ENCODE data around the gene MAZ.
A peak's percentile ranks its signal among the peaks of the same experiment; 100 is the strongest.
"Not testable (repeated sequence)": the region's sequence is repeated elsewhere in the genome, so short reads cannot be mapped to it uniquely, and the experiment has no call there.

MAZ gene

DNA sequence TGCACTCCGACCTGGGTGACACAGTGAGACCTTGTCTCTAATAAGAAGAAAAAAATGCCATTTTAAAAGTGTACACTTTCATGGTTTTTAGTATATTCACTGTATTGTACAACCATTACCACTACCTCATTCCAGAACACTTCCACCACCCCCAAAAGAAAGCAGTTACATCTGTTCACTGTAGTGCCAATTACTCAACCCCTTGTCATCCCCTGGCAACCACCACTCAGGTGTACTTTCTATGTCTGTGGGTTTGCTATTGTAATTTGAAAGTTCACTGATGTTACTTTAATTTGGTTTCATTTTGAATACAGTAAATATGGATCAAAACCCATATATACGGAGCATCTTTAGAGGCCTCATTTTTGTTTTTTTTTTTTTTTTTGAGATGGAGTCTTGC lies 22.2 kb upstream of the MAZ start:
- DNase-seq = no peak

GRCh38 chr16:29784901-29785500 lies 21.3 kb upstream of the MAZ start:
- peak in 42 of 56 donors; percentile 1 to 69 (median 33) for DNase-seq

GRCh38 chr16:29787155-29787554 lies 19.2 kb upstream of the MAZ start:
- not testable (repeated sequence) for DNase-seq

- DNase-seq = no peak
These were observed 16.6 kb upstream of the MAZ start for GRCh38 chr16:29789775-29790182.

DNA sequence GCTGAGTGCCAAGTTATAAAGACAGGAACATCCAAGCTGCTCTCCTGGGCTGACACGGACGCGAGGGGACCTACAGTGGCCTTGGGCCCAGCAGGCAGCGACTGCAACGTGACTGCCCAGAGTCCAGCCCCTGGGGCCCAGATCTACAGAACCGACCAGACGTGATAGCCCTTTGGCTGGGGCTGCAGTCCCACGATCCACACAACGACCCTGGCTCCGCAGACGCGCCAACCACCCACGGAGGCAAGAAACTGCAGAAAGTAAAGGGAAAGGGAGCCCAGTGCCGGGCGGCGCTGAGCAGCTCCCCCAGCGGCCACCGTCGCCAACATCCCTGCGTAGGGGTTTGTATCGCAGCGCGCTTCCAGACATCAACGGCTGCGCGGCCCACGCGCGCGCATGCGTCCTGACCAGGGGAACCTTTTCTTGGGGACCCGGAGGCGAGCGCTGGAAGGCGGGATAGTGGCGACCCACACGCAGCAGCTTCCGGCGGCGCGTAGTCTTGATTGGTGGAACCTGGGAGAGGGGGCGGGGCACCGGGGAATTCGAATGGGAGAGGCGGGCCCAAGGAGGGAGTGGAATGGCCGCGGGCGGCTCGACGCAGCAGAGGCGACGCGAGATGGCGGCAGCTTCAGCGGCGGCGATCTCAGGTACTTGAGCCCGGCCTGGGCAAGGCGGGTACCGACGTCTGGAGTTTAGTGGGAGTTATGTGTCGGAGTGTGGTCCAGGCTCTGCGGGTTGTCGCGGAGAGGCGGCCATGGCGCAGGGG lies 16.0 kb upstream of the MAZ start, which contains the start of gene KIF22:
KIF22 (plus strand) TSS at position 569 of the 766 bp plus-strand sequence; CDS start at position 578, 9 bp downstream.
- peak; percentile 91 to 100 (median 98) for DNase-seq

GRCh38 chr16:29790949-29791844 lies 15.1 kb upstream of the MAZ start:
- DNase-seq = no peak

DNA sequence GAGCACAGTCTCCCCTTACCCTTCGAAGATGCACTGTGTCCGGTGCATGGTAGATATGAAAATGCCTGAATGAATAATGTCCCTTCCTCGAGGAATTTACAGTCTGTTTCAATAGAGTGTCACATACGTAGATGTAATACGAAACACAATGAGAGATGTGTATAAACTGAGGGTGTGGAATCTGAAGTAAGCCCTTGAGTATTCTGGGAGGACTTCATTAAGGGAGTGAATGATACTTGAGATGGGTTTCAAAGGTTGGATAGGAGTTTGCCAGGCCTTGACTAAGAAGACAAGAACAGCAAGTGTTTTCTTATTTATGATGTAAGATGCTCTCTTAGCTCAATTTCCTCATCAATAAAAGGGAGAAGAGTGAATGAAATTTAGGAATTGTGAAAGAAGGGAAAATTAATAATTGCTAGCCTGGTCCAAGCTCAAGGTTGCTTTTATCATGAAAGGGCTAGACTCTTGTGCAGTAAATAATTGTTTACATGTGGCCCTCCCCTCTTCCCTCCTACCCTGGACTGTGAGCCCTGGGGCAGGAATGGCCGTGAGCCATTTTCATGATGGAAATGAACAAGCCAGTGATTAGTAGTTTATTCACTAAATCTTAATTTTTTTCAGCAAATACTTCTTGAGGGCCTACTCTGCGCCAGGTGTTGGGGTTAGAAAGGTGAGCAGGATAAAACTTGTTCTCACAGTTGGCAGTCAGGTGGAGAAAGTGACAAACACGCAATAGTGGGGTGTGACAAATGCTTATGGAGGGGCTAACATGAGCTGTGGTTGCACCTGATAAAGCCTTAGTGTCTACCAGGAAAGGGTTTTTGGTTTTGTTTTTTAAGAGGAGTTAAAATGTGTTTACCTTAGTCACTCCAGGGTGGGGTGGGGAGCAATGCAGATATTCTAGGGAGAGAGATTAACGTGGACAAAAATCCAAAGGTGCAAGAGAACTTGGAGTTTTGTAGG lies 14.2 kb upstream of the MAZ start:
- no peak for DNase-seq

- not testable (repeated sequence) for DNase-seq
These were observed 13.2 kb upstream of the MAZ start for GRCh38 chr16:29793153-29793552.

DNA sequence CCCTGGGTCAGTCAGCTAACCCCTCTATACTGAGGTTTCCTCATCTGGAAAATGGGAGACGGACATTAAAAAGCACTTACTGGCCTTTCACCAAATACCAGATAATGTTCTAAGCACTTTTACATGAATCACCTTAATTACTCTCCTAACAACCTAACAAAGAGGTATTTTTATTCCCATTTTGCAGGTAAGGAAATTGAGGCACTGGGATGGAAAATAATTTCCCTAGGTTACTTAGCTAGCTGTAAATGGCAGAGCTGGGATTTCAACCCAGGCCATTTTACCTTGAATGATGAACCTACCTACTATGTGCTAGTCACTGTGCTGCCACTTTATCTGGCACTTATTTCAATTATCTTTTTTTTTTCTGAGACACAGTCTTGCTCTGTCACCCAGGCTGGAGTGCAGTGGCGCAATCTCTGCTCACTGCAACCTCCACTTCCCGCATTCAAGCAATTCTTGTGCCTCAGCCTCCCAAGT lies 12.1 kb upstream of the MAZ start:
- DNase-seq = no peak

GRCh38 chr16:29802416-29802935 lies 3.9 kb upstream of the MAZ start:
- DNase-seq = no peak

GRCh38 chr16:29804020-29804419 lies 2.3 kb upstream of the MAZ start:
- no peak for DNase-seq

GRCh38 chr16:29804455-29805231 lies 1.7 kb upstream of the MAZ start:
- peak in 18 of 56 donors; percentile 24 to 67 (median 43) for DNase-seq

DNA sequence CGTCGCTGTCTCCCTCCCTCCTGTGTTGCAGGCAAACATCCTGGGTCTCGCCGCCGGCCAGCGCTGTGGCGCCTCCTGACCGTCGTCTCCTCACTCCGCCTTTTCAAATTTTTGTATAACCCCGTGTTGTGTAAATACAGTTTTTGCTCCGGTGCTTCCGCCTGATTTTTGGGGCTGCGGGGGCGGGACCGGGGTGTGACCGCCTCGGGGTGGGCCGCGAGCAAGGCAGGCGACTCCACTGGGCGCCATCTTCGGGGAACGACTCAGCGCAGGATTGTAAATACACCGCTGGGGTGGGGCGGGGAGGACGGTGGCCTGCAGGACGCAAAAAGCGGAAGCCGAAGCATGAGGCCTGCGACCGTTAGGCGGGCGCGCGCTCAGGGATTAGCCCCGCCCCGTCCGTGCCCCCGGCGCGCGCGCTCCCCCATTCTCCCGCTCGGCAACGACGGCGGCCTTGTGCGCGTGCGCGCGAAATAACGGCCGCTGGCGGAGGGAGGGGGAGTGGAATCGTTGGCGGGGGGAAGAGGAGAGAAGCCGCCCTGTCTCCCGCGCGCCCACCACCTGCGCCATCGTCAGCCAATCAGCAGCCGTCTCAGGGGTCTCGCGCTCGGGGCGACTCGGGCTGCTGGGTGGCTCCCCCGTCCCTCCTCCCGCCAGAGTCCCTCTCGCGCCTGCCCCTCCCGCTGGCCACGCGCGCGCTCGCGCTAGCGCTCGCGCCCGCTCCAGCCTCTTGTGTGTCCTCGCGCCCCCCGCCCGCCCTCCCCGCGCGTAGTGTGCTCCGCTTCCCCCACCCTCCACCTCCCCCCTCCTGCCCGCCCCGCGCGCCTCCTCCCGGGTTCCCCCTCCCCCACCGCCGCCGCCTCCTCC lies 864 bp upstream of the MAZ start:
- peak; percentile 69 to 99 (median 95) for DNase-seq

DNA sequence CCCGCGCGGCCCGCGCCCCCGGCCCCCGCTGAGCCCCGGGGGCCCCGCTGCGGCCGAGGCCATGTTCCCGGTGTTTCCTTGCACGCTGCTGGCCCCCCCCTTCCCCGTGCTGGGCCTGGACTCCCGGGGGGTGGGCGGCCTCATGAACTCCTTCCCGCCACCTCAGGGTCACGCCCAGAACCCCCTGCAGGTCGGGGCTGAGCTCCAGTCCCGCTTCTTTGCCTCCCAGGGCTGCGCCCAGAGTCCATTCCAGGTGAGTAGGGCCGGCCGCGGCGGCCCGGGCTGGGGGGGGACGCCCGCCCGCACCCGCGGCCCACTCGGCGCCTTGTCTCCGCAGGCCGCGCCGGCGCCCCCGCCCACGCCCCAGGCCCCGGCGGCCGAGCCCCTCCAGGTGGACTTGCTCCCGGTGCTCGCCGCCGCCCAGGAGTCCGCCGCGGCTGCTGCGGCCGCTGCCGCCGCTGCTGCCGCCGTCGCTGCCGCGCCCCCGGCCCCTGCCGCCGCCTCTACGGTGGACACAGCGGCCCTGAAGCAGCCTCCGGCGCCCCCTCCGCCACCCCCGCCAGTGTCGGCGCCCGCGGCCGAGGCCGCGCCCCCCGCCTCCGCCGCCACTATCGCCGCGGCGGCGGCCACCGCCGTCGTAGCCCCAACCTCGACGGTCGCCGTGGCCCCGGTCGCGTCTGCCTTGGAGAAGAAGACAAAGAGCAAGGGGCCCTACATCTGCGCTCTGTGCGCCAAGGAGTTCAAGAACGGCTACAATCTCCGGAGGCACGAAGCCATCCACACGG lies 504 bp downstream of the MAZ start:
- peak in 9 of 56 donors; percentile 11 to 53 (median 22) for DNase-seq

GRCh38 chr16:29807426-29808218 lies 1.3 kb downstream of the MAZ start:
- DNase-seq = peak in 52 of 56 donors; percentile 42 to 96 (median 84)

GRCh38 chr16:29808219-29808900 lies 2.0 kb downstream of the MAZ start:
- no peak for DNase-seq
